Right cardiac atrium (tissue), 5 donors: Measurements from ENCODE around the gene LTBP1. TPM values are rescaled to one million over a fixed set of nuclear protein-coding genes. Genes with fewer than 3 reads are reported as not detected.

ENCODE experiments used
- ATAC-seq, 2 donors: fragments of 200-7000 bp; cut with Tn5 transposase; one replicate each; pipeline versions ENCODE4 v1.8.0 to v1.9.1; 2020; ENCODE audit warnings: moderate library complexity in 2 of 2, mild to moderate bottlenecking in 1 of 2
- DNase-seq, 3 donors: peaks; one replicate each; pipeline ENCODE4 v3.0.0-alpha.2; 2020
- H3K27ac ChIP-seq: one replicate; pipeline ENCODE4 v1.5.1; 2013; ENCODE audit warnings: mild to moderate bottlenecking, low read length, control low read depth, moderate library complexity
- H3K27me3 ChIP-seq: one replicate; pipeline ENCODE4 v1.6.1; 2013; ENCODE audit not compliant: control insufficient read depth, insufficient read depth
- H3K4me1 ChIP-seq: one replicate; pipeline ENCODE4 v1.6.1; 2013; ENCODE audit warnings: low read length; ENCODE audit not compliant: control insufficient read depth, insufficient read depth
- H3K4me3 ChIP-seq: one replicate; pipeline ENCODE4 v1.5.1; 2013; ENCODE audit warnings: low read length, control low read depth
- H3K9me3 ChIP-seq: one replicate; pipeline ENCODE4 v1.6.1; 2013; ENCODE audit warnings: low read length; ENCODE audit not compliant: control insufficient read depth
- WGBS: extraction: QIAGEN DNeasy Blood & Tissue Kit; methylation state at CpG from one replicate; pipeline ENCODE4 v1.1.7; 2013; 5-methylcytosine and 5-hydroxymethylcytosine counted together
- intact Hi-C, 4 donors: fragments of 100-400 bp; cut with DNase I; formaldehyde crosslinking; loops; one replicate each; pipeline versions ENCODE4 v1.11.0 to v1.14.0; 2022 to 2023
- polyA plus RNA-seq: library from polyadenylated mRNA; stranded (reverse); fragments of 200-250 nt; gene quantifications from one replicate; pipeline ENCODE4 v1.2.3, GENCODE V29; 2013
- total RNA-seq, 4 donors: library from RNA; stranded (reverse); fragmentation: NEBNext Ultra II Directional; extraction: Animal tissue kit (Norgen Biotek cat#: 25700); gene quantifications; one replicate each; pipeline ENCODE4 v1.2.1, GENCODE V29; 2021
- donor health status: healthy with polysubstance abuse.
- donor health status: DM: no; HTN: yes; CAD: no.
- donor health status: DM: no; HTN: no; CAD: no.
- donor health status: DM: no; HTN: yes; CAD: no; lungs with severe emphysema.
- donor health status: DM: yes; HTN: yes; CAD: no.

The LTBP1 gene
- total and polyA plus RNA-seq, 5 donors: 53.0 to 218 (median 113) TPM

DNA sequence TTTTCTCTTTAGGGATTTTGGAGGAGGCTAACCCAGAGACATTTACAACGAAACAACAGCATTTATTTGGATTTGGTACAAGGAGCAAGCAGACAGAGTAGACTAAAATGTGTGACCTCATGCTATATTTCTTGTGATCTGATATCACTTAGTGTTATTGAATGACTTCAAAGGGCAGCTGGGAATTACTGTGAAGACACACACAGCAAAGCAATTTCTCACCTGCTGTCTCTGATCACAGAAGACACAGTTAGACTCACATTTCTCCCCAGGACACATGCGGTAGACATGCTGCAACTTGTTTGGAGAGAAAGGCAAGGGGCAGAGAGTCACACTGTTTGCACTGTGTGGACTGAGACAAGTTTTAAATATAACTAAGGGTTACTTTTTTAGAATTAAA lies 67.5 kb downstream of the LTBP1 start:
- intact Hi-C loops: no loop called here
- WGBS: 55% methylated on average over 2 of the region's 2 CpGs

DNA sequence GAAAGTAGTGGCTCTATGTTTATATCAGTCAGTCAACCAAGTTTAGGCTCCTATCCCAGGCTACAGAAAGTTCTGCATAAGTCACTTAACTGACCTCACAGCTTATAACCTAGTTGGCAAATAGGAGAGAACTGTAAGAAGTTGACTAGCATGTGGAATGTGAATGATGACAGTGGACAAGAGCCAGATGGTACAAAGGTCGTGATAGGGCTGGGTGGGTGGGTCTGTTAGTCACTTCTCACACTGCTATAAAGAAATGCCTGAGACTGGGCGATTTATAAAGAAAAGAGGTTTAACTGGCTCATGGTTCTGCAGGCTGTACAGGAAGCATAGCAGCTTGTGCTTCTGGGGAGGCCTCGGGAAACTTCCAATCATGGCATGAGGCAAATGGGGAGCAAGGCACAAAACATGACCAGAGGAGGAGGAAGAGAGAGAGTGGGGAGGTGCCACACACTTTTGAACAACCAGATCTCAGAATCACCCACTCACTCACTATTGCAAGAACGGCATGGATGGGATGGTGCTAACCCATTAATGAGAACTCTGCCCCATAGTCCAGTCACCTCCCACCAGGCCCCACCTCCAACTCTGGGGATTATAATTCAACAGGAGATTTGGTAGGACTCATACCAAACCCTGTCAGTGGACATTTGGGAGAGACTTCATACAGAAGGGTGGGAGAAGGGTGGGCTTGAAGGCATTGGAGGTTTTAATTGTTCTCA lies 68.8 kb downstream of the LTBP1 start:
- peak; percentile 75 to 86 for ATAC-seq
- Histone ChIP-seq H3K27me3 (no peaks in the 10 kb centered on the region), H3K4me1 (peaks cover 10% of the 10 kb centered on the region), H3K4me3 (no peak overlapping the region), H3K27ac (peak overlapping the region; percentile 23), H3K9me3 (no peaks in the 10 kb centered on the region)
- 56% methylated on average over 4 of the region's 4 CpGs for WGBS
- intact Hi-C loops: loop anchor here in 1 of 4 donors (5.0 kb wide), 1 partner anchor 243 kb away; no protein-coding TSS in a partner anchor
- no peak for DNase-seq

More for the DNA sequence above, 67.5 kb downstream of the LTBP1 start:
- ATAC-seq (no peak), DNase-seq (no peak)
- peaks cover 10% of the 10 kb centered on the region for H3K4me1 ChIP-seq
- no peaks in the 10 kb centered on the region for H3K27me3 ChIP-seq
- H3K9me3 ChIP-seq: no peaks in the 10 kb centered on the region
- H3K27ac ChIP-seq: peak overlapping the region; percentile 61
- H3K4me3 ChIP-seq: no peak overlapping the region

DNA sequence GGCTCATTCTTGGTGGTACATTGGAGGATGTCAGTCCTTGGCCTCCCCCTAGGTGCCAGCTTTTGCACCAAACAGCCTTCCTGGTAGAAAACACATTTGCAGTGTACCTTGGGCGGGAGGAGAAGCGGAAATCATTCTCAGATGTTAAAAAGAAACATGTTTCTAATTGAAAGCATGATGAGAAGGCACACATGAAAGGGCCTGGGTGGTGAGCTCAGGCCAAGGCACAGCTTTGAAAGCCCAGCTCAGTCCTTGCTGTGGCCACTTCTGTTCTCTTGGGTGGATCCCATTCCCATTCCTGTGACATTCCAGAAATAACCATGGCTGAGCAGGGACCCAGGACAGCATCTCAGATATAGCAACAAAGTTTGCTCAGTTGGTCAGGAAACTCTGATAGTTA lies 71.5 kb downstream of the LTBP1 start:
- Histone ChIP-seq H3K27me3 (no peaks in the 10 kb centered on the region), H3K4me3 (no peak overlapping the region), H3K4me1 (peaks cover 13% of the 10 kb centered on the region), H3K27ac (peak overlapping the region; percentile 48), H3K9me3 (no peaks in the 10 kb centered on the region)
- DNase-seq (no peak), ATAC-seq (no peak)
- intact Hi-C loops: loop anchor here in 1 of 4 donors (5.0 kb wide), 1 partner anchor 246 kb away; no protein-coding TSS in a partner anchor
- WGBS: 93% methylated on average over 2 of the region's 2 CpGs

DNA sequence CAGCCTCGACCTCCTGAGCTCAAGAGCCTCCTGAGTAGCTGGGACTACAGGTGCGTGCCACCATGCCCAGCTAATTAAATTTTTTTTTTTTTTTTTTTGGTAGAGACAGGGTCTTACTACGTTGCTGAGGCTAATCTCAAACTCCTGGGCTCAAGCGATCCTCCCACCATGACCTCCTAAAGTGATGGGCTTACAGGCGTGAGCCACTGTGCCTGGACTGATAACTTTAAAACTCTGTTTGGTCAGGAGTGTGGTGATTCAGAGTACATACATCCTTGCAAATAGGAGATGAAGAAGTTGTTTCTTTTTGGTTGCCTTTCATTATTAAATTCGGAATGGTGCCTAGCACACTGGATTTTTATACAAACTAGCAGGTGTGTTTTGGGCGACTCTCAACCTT lies 73.0 kb downstream of the LTBP1 start:
- H3K4me3 ChIP-seq: no peak overlapping the region
- intact Hi-C loops: loop anchor here in 1 of 4 donors (5.0 to 10.0 kb wide), 2 partner anchors 75 to 247 kb away; partner anchors contain the start of gene LTBP1
- 91% methylated on average over 7 of the region's 7 CpGs for WGBS
- H3K27ac ChIP-seq: no peak overlapping the region
- H3K27me3 ChIP-seq: no peaks in the 10 kb centered on the region
- H3K4me1 ChIP-seq: peaks cover 12% of the 10 kb centered on the region
- H3K9me3 ChIP-seq: peaks cover 1% of the 10 kb centered on the region
- no peak for ATAC-seq
- DNase-seq: no peak

DNA sequence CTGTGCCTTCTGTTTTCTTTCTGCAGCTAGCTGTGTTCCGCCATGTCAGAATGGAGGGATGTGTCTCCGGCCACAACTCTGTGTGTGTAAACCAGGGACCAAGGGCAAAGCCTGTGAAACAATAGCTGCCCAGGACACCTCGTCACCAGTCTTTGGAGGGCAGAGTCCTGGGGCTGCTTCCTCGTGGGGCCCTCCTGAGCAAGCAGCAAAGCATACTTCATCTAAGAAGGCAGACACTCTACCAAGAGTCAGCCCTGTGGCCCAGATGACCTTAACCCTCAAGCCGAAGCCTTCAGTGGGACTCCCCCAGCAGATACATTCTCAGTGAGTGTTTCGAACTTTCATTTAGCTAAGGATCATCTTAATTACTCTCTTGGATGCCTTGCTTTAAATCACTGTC lies 74.1 kb downstream of the LTBP1 start:
- H3K4me3 ChIP-seq: no peak overlapping the region
- WGBS: 84% methylated on average over 6 of the region's 6 CpGs
- intact Hi-C loops: loop anchor here in 1 of 4 donors (10.0 kb wide), 1 partner anchor 76 kb away; the partner anchor contains the start of gene LTBP1

DNA sequence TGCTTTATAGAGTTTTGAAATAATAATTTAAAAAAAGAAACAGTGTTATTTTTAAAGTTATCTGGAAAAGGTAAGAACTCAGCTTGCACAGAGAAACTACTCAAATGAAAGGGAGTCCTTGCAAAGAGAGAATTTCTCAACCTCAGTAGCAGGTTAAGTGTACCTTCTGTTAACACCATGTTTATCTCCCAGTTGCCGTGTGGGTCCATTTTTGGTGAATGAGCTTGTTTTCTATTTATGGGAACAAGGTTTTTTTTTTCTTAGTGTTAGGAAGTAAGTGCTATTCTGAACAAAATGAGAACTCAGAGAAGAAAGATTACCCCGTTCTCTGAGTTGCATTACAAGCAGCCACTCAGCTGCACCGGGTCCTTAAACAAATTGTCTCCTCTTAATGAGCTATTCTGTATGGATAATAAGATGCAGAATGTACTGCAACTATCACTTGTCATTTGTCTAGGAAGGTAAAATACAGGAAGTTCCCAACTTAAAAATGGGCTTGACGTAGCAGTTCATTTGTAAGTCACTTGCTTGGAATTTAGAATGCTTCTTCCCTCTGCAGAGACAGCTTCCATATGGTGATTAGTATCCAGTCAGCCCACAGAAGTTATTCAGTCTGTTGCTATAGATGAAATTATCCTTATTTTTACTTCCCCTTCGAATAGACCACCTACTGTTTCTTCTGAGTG lies 74.9 kb downstream of the LTBP1 start:
- H3K27ac ChIP-seq: peak overlapping the region; percentile 25
- DNase-seq: no peak
- intact Hi-C loops: loop anchor here in 1 of 4 donors (10.0 kb wide), 1 partner anchor 77 kb away; the partner anchor contains the start of gene LTBP1
- 29% methylated on average over 5 of the region's 5 CpGs for WGBS
- no peaks in the 10 kb centered on the region for H3K27me3 ChIP-seq
- H3K9me3 ChIP-seq: peaks cover 3% of the 10 kb centered on the region
- no peak for ATAC-seq
- H3K4me3 ChIP-seq: no peak overlapping the region
- peaks cover 6% of the 10 kb centered on the region for H3K4me1 ChIP-seq

More for the DNA sequence above, 74.1 kb downstream of the LTBP1 start:
- DNase-seq (no peak), ATAC-seq (peak in 1 of 2 donors; percentile 12)
- Histone ChIP-seq H3K27ac (peak overlapping the region; percentile 70), H3K9me3 (peaks cover 3% of the 10 kb centered on the region), H3K4me1 (peaks cover 9% of the 10 kb centered on the region), H3K27me3 (no peaks in the 10 kb centered on the region)

DNA sequence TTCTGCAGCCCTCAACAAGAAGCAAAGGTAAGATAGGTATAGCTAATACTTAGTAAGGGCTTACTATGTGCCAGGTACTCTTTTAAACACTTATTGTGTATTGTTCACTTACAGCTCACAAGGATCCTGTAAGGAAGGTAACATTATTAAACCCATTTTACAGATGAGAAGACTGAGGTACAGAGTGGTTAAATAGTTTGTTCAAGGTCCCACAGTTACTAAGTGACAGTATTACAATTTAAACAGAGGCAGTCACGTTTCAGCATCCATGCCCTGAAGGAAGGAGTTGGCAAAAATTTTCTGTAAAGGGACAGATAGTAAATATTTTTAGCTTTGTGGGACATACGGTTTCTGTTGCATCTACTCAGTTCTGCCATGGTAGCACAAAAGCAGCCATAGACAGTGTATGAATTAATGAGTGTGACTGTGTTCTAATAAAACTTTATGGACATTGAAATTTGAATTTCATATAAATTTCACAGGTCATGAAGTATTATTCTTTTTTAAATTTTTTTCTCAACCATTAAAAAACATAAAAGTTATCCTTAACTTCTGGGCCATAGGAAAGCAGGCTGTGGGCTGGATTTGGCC lies 75.7 kb downstream of the LTBP1 start:
- Histone ChIP-seq H3K9me3 (peaks cover 3% of the 10 kb centered on the region), H3K27ac (no peak overlapping the region), H3K4me3 (no peak overlapping the region), H3K27me3 (no peaks in the 10 kb centered on the region), H3K4me1 (peaks cover 3% of the 10 kb centered on the region)
- ATAC-seq: no peak
- DNase-seq: no peak
- WGBS: 83% methylated on average over 2 of the region's 2 CpGs
- intact Hi-C loops: loop anchor here in 1 of 4 donors (10.0 kb wide), 1 partner anchor 78 kb away; the partner anchor contains the start of gene LTBP1

DNA sequence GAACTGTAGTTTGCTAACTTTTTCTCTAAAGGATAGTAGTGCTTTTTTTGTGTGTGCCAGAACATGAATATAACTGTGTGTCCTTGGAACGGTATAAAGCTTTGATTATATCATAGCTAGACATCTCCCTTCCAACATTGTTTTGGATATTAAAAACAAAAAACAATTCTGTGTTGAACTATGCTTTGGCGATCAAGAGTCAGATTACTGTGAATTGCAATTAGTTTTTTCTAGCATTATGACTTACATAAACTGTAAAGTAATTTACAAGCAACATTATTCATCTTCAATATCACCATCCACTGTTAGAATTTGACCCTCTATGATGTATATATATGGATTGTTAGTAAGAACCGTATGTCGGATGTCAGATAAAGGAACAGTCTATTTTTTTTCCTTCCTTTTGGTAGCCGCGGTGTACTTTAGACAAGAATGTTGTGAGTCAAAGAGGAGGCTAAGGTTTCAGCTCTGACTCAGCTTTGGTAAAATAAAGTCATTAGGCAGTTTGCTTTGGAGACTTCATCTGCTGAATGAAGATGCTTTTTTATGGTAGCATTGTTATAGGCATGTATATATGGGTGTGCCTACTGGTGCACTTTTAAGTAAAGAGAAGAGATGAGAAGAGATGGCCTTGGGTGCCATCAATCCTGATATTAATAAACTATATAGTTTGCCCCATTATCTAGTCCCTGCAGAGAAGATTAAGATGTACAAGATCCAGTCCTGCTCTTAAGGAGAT lies 76.4 kb downstream of the LTBP1 start:
- no peak overlapping the region for H3K4me3 ChIP-seq
- H3K27ac ChIP-seq: no peak overlapping the region
- ATAC-seq: peak in 1 of 2 donors; percentile 25
- intact Hi-C loops: loop anchor here in 1 of 4 donors (10.0 kb wide), 1 partner anchor 78 kb away; the partner anchor contains the start of gene LTBP1
- H3K27me3 ChIP-seq: no peaks in the 10 kb centered on the region
- H3K9me3 ChIP-seq: peaks cover 3% of the 10 kb centered on the region
- no peak for DNase-seq
- 26% methylated on average over 6 of the region's 6 CpGs for WGBS
- peaks cover 3% of the 10 kb centered on the region for H3K4me1 ChIP-seq

DNA sequence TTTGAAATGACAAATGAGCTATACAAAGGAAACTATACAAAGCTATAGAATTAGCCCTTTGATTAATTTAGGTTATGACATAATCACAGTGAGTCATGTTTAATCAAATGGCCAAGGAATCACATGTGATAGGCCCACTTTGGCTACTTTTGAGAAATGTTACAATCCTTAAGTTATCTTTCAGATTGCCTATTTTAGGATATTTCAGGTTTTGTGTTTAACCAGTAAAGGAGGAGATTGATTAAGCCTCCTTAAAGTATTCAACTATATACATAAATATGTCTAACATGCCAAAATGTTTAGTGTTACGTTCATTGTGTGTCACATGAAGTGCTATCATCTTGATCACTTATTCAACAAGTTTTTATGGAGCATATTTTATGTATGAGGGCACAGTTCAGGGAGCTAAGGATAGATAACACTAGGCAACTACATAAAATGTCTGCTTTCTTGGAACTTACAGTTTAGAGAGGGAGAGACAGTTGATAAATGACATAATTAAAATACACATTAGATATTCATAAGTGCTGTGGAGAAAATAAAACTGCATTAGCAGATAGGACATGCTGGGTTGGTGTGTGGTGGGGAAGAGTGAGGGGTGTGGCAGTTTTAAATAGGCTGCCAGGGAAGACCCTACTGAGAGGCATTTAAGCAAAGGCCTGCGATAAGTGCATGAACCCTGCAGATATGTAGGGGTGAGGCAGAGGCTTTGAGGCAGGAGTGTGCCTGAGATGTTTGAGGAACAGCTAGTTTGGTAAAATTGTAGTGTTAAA lies 77.2 kb downstream of the LTBP1 start:
- intact Hi-C loops: loop anchor here in 1 of 4 donors (10.0 kb wide), 1 partner anchor 79 kb away; the partner anchor contains the start of gene LTBP1
- 89% methylated on average over 2 of the region's 2 CpGs for WGBS
- H3K4me3 ChIP-seq: no peak overlapping the region
- H3K27me3 ChIP-seq: no peaks in the 10 kb centered on the region
- H3K4me1 ChIP-seq: peaks cover 3% of the 10 kb centered on the region
- H3K27ac ChIP-seq: no peak overlapping the region
- DNase-seq: no peak
- ATAC-seq: no peak
- H3K9me3 ChIP-seq: peaks cover 3% of the 10 kb centered on the region

DNA sequence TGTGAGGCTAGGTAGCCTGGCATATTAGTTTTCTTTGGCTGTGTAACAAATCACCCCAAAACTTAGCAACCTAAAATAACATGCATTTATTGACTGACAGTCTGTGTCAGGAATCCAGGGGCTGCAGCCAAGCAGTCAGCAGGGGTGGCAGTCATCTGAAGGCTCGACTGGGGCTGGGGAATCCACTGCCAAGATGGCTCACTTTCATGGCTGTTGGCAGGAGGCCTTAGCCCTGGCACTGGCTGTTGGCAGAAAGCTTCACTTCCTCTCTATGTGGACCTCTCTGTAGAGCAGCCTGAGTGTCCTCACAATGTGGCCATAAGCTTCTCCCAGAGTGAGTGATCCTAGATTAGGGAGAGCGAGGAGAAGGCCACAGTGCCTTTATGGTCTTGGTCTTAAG lies 78.0 kb downstream of the LTBP1 start:
- Histone ChIP-seq H3K27me3 (no peaks in the 10 kb centered on the region), H3K4me3 (no peak overlapping the region), H3K27ac (no peak overlapping the region), H3K4me1 (peaks cover 3% of the 10 kb centered on the region), H3K9me3 (peaks cover 3% of the 10 kb centered on the region)
- DNase-seq: no peak
- whole genome bisulfite sequencing: 73% methylated on average over 2 of the region's 2 CpGs
- ATAC-seq: no peak
- intact Hi-C loops: loop anchor here in 1 of 4 donors (10.0 kb wide), 1 partner anchor 80 kb away; the partner anchor contains the start of gene LTBP1
